Heart left ventricle (tissue), 16 donors: ENCODE measurements around the gene DLGAP1. TPM values are rescaled to one million over a fixed set of nuclear protein-coding genes. Genes with fewer than 3 reads are reported as not detected.

Experiments
- ATAC-seq, 4 donors: fragments of 200-7000 bp; cut with Tn5 transposase; one replicate each; pipeline ENCODE4 v1.9.1; 2020 to 2022; ENCODE audit warnings: moderate library complexity in 4 of 4, mild to moderate bottlenecking in 3 of 4, moderate number of reproducible peaks in 1 of 4
- DNase-seq, 5 donors: peaks; one replicate each; pipeline ENCODE4 v3.0.0-alpha.2; 2020
- H3K27ac ChIP-seq, 12 donors: fragments of 200-600 bp; sonication (generic) in 4 of 12; one replicate each; pipeline versions ENCODE4 v1.5.0 to v1.8.0; 2016 to 2022; ENCODE audit warnings: mild to moderate bottlenecking in 2 of 12
- H3K27me3 ChIP-seq, 9 donors: fragments of 200-600 bp; sonication (generic) in 2 of 9; one replicate each; pipeline versions ENCODE4 v1.5.1 to v1.8.0; 2016 to 2022; ENCODE audit warnings: mild to moderate bottlenecking in 3 of 9
- H3K36me3 ChIP-seq, 9 donors: fragments of 200-600 bp; sonication (generic) in 2 of 9; one replicate each; pipeline versions ENCODE4 v1.5.0 to v1.8.0; 2018 to 2022; ENCODE audit warnings: mild to moderate bottlenecking in 2 of 9
- H3K4me1 ChIP-seq, 12 donors: fragments of 200-600 bp; sonication (generic) in 4 of 12; one replicate each; pipeline versions ENCODE4 v1.5.0 to v1.8.0; 2016 to 2022; ENCODE audit warnings: mild to moderate bottlenecking in 3 of 12
- H3K4me3 ChIP-seq, 12 donors: fragments of 200-600 bp; sonication (generic) in 4 of 12; one replicate each; pipeline versions ENCODE4 v1.5.0 to v1.8.0; 2017 to 2022; ENCODE audit warnings: mild to moderate bottlenecking in 9 of 12, moderate library complexity in 4 of 12
- H3K9me3 ChIP-seq, 12 donors: fragments of 200-600 bp; sonication (generic) in 4 of 12; one replicate each; pipeline versions ENCODE4 v1.5.0 to v1.8.0; 2016 to 2022; ENCODE audit warnings: mild to moderate bottlenecking in 1 of 12
- CTCF ChIP-seq, 12 donors: fragments of 200-600 bp; sonication (generic) in 4 of 12; IDR thresholded peaks; one replicate each; pipeline versions ENCODE4 v1.5.0 to v1.8.0; 2018 to 2022; ENCODE audit warnings: antibody characterized with exemption in 12 of 12, mild to moderate bottlenecking in 5 of 12
- POLR2A ChIP-seq, 2 donors: fragments of 450-650 bp; IDR thresholded peaks; one replicate each; pipeline ENCODE4 v1.6.1; 2017; ENCODE audit warnings: antibody characterized with exemption in 2 of 2, mild to moderate bottlenecking in 2 of 2, moderate library complexity in 2 of 2
- WGBS, 4 donors: extraction: QIAGEN DNeasy Blood & Tissue Kit in 2 of 4; methylation state at CpG; one replicate each; pipeline versions ENCODE4 v1.1.5 to v1.1.7; 2013 to 2018; 5-methylcytosine and 5-hydroxymethylcytosine counted together
- intact Hi-C, 10 donors: fragments of 100-400 bp; cut with DNase I; formaldehyde crosslinking; loops; one replicate each; pipeline versions ENCODE4 v1.11.1 to v1.14.2; 2022
- polyA plus RNA-seq, 2 donors: library from polyadenylated mRNA; stranded (reverse); fragments of 200-250 nt; gene quantifications; one replicate each; pipeline ENCODE4 v1.2.3, GENCODE V29; 2013
- total RNA-seq, 9 donors: library from RNA; depleted of rRNA in 2 of 9; stranded (reverse); fragments of >200 nt in 2 of 9; fragmentation: NEBNext Ultra II Directional in 3 of 9; extraction: Animal tissue kit (Norgen Biotek cat#: 25700) in 3 of 9; gene quantifications; one replicate each; pipeline versions ENCODE4 v1.1.0 to v1.2.4, GENCODE V29; 2016 to 2023
- donor health status: ischemic (EF 13 %, LVEDD 7.1; RV severe dilation, severe dysfunction).
- donor health status: healthy with polysubstance abuse.
- donor health status: DM: no; HTN: yes; CAD: no.
- donor health status: DM: no; HTN: no; CAD: no.
- donor health status: ischemic (EF 25% LVEDD 6.9; RV normal size, moderate dysfunction).
- donor health status: ischemic (EF 25% LVEDD 5.7; RV mildly dilated, moderate dysfunction).
- donor health status: healthy.
- donor health status: DM: yes; HTN: yes; CAD: no.
- donor health status: ischemic (EF 35%, LVEDD 5.7; RV mildly dilated, moderate dysfunction).
- donor health status: nonischemic (EF 11% LVEDD 7.7; RV severe dilation, severe dysfunction).
- donor health status: DM: yes; HTN: yes; CAD: no.
- donor health status: PGD.
- donor health status: ischemic (EF 29% LVEDD 5.4; RV normal size, mild dysfunction).
- donor health status: nonischemic (EF 23%, LVEDD 6.1; RV moderate dilation, normal function).

Gene DLGAP1
- total and polyA plus RNA-seq, 11 donors = 0.10 to 5.5 (median 0.40) TPM; not detected in 1

GRCh38 chr18:3623769-3624545 is 831.1 kb downstream of the DLGAP1 start:
- TF ChIP-seq POLR2A (IDR thresholded peaks at IDR 0.05) = peak in 1 of 2 donors; percentile 65
- no peak for TF ChIP-seq CTCF (IDR thresholded peaks at IDR 0.05)
- Histone ChIP-seq H3K9me3 (no peaks in the 10 kb centered on the region), H3K4me3 (peak overlapping the region in 10 of 12 donors; percentile 1 to 19 (median 8)), H3K27me3 (no peaks in the 10 kb centered on the region), H3K4me1 (peaks cover 0 to 34% (median 21%) of the 10 kb centered on the region in 12 donors), H3K36me3 (no peaks in the 10 kb centered on the region), H3K27ac (peak overlapping the region; percentile 61 to 89 (median 86))
- DNase-seq (peak; percentile 73 to 90 (median 82)), ATAC-seq (peak; percentile 55 to 93 (median 88))
- 25 to 28% (median 27%) methylated on average over 19 to 30 of the region's 30 CpGs for WGBS, 4 donors
- intact Hi-C loops = loop anchor here in 2 of 10 donors (1.0 to 2.0 kb wide), 2 partner anchors 28 to 29 kb away; no protein-coding TSS in a partner anchor

- TF ChIP-seq POLR2A (IDR thresholded peaks at IDR 0.05) (no peak), CTCF (IDR thresholded peaks at IDR 0.05) (no peak)
- intact Hi-C loops = no loop called here
- no peak for DNase-seq
Measured at GRCh38 chr18:3620146-3621119, 834.7 kb downstream of the DLGAP1 start.

GRCh38 chr18:3619746-3620145 is 835.4 kb downstream of the DLGAP1 start:
- Histone ChIP-seq H3K4me3 (no peak overlapping the region), H3K36me3 (no peaks in the 10 kb centered on the region), H3K27me3 (no peaks in the 10 kb centered on the region), H3K9me3 (no peaks in the 10 kb centered on the region), H3K4me1 (peaks cover 0 to 28% (median 17%) of the 10 kb centered on the region in 12 donors), H3K27ac (no peak overlapping the region)
- intact Hi-C loops = no loop called here
- ATAC-seq (no peak), DNase-seq (no peak)
- TF ChIP-seq CTCF (IDR thresholded peaks at IDR 0.05) (no peak), POLR2A (IDR thresholded peaks at IDR 0.05) (no peak)
- WGBS, 4 donors = 95 to 98% (median 96%) methylated on average over 4 of the region's 4 CpGs

More at GRCh38 chr18:3620146-3621119, 834.7 kb downstream of the DLGAP1 start:
- Histone ChIP-seq H3K9me3 (no peaks in the 10 kb centered on the region), H3K27me3 (no peaks in the 10 kb centered on the region), H3K4me1 (peaks cover 0 to 34% (median 21%) of the 10 kb centered on the region in 12 donors), H3K4me3 (no peak overlapping the region), H3K27ac (no peak overlapping the region), H3K36me3 (no peaks in the 10 kb centered on the region)
- ATAC-seq = no peak
- 91 to 93% (median 92%) methylated on average over 18 of the region's 18 CpGs for WGBS, 4 donors
